ENCODE data around the gene FNDC8.
"Not testable (repeated sequence)": the region's sequence is repeated elsewhere in the genome, so short reads cannot be mapped to it uniquely, and the experiment has no call there.

The FNDC8 gene

GRCh38 chr17:35089586-35090296 lies 31.7 kb upstream of the FNDC8 start:
- DNase-seq = peak; percentile 84
- in situ Hi-C loops (cut with HindIII; ENCODE audit: low pct_ligation_motif_present, low pct_unique_long_range_greater_than_20kb, low sequenced_read_pairs) = no loop called here

- in situ Hi-C loops (cut with HindIII; ENCODE audit: low pct_ligation_motif_present, low pct_unique_long_range_greater_than_20kb, low sequenced_read_pairs); DNase-seq: not testable (repeated sequence)
These were observed 30.7 kb upstream of the FNDC8 start for GRCh38 chr17:35090707-35091106.

GRCh38 chr17:35094902-35095301 lies 26.5 kb upstream of the FNDC8 start:
- peak; percentile 51 for DNase-seq
- in situ Hi-C loops (cut with HindIII; ENCODE audit: low pct_ligation_motif_present, low pct_unique_long_range_greater_than_20kb, low sequenced_read_pairs) = no loop called here

GRCh38 chr17:35095741-35096140 lies 25.7 kb upstream of the FNDC8 start:
- in situ Hi-C loops (cut with HindIII; ENCODE audit: low pct_ligation_motif_present, low pct_unique_long_range_greater_than_20kb, low sequenced_read_pairs) = no loop called here

GRCh38 chr17:35097776-35098175 lies 23.6 kb upstream of the FNDC8 start:
- no peak for DNase-seq
- in situ Hi-C loops (cut with HindIII; ENCODE audit: low pct_ligation_motif_present, low pct_unique_long_range_greater_than_20kb, low sequenced_read_pairs) = no loop called here

More at GRCh38 chr17:35095741-35096140, 25.7 kb upstream of the FNDC8 start:
- no peak for DNase-seq

- DNase-seq = no peak
- in situ Hi-C loops (cut with HindIII; ENCODE audit: low pct_ligation_motif_present, low pct_unique_long_range_greater_than_20kb, low sequenced_read_pairs) = no loop called here
These were observed 21.5 kb upstream of the FNDC8 start for GRCh38 chr17:35099908-35100307.

- in situ Hi-C loops (cut with HindIII; ENCODE audit: low pct_ligation_motif_present, low pct_unique_long_range_greater_than_20kb, low sequenced_read_pairs) = no loop called here
- DNase-seq = no peak
These were observed 20.4 kb upstream of the FNDC8 start for GRCh38 chr17:35101036-35101435.

GRCh38 chr17:35101725-35102124 lies 19.7 kb upstream of the FNDC8 start:
- in situ Hi-C loops (cut with HindIII; ENCODE audit: low pct_ligation_motif_present, low pct_unique_long_range_greater_than_20kb, low sequenced_read_pairs) = no loop called here
- DNase-seq = no peak

- in situ Hi-C loops (cut with HindIII; ENCODE audit: low pct_ligation_motif_present, low pct_unique_long_range_greater_than_20kb, low sequenced_read_pairs) = no loop called here
- no peak for DNase-seq
These were observed 18.1 kb upstream of the FNDC8 start for GRCh38 chr17:35103271-35103670.

GRCh38 chr17:35104844-35105450 lies 16.5 kb upstream of the FNDC8 start:
- DNase-seq = no peak
- in situ Hi-C loops (cut with HindIII; ENCODE audit: low pct_ligation_motif_present, low pct_unique_long_range_greater_than_20kb, low sequenced_read_pairs) = no loop called here

GRCh38 chr17:35110791-35111190 lies 10.6 kb upstream of the FNDC8 start:
- in situ Hi-C loops (cut with HindIII; ENCODE audit: low pct_ligation_motif_present, low pct_unique_long_range_greater_than_20kb, low sequenced_read_pairs); DNase-seq: not testable (repeated sequence)

- in situ Hi-C loops (cut with HindIII; ENCODE audit: low pct_ligation_motif_present, low pct_unique_long_range_greater_than_20kb, low sequenced_read_pairs) = no loop called here
- no peak for DNase-seq
These were observed 4.6 kb upstream of the FNDC8 start for GRCh38 chr17:35116845-35117244.

GRCh38 chr17:35117984-35118383 lies 3.4 kb upstream of the FNDC8 start:
- peak; percentile 50 for DNase-seq
- in situ Hi-C loops (cut with HindIII; ENCODE audit: low pct_ligation_motif_present, low pct_unique_long_range_greater_than_20kb, low sequenced_read_pairs) = no loop called here

GRCh38 chr17:35119370-35120165 lies 1.8 kb upstream of the FNDC8 start, which contains the start of gene RAD51D:
TSS of gene RAD51D (minus strand) at chr17:35119860. CDS start at chr17:35119613, 247 bp downstream.
- peak; percentile 82 for DNase-seq
- in situ Hi-C loops (cut with HindIII; ENCODE audit: low pct_ligation_motif_present, low pct_unique_long_range_greater_than_20kb, low sequenced_read_pairs) = no loop called here

- in situ Hi-C loops (cut with HindIII; ENCODE audit: low pct_ligation_motif_present, low pct_unique_long_range_greater_than_20kb, low sequenced_read_pairs) = no loop called here
These were observed 6.5 kb downstream of the FNDC8 start for GRCh38 chr17:35127751-35128514.

GRCh38 chr17:35129154-35129972 lies 7.9 kb downstream of the FNDC8 start:
- DNase-seq = peak; percentile 36
- in situ Hi-C loops (cut with HindIII; ENCODE audit: low pct_ligation_motif_present, low pct_unique_long_range_greater_than_20kb, low sequenced_read_pairs) = no loop called here

More at GRCh38 chr17:35127751-35128514, 6.5 kb downstream of the FNDC8 start:
- no peak for DNase-seq

- in situ Hi-C loops (cut with HindIII; ENCODE audit: low pct_ligation_motif_present, low pct_unique_long_range_greater_than_20kb, low sequenced_read_pairs) = no loop called here
- DNase-seq = peak; percentile 42
These were observed 8.5 kb downstream of the FNDC8 start for GRCh38 chr17:35129973-35130351.

- in situ Hi-C loops (cut with HindIII; ENCODE audit: low pct_ligation_motif_present, low pct_unique_long_range_greater_than_20kb, low sequenced_read_pairs) = no loop called here
These were observed 9.0 kb downstream of the FNDC8 start for GRCh38 chr17:35130392-35130791.

More at GRCh38 chr17:35130392-35130791, 9.0 kb downstream of the FNDC8 start:
- DNase-seq = no peak
